ENCODE results near the gene MYL1.

- TF ChIP-seq EZH2 (IDR thresholded peaks at IDR 0.05; ENCODE audit: insufficient read depth, poor library complexity, severe bottlenecking) (no peak), EZH2phosphoT487 (IDR thresholded peaks at IDR 0.05; ENCODE audit: insufficient read depth, low read depth) (no peak)
These were observed 48.3 kb upstream of the MYL1 start for GRCh38 chr2:210363261-210363660.
